ENCODE measurements around the gene CLGN. TPM values are rescaled to one million over a fixed set of nuclear protein-coding genes. Genes with fewer than 3 reads are reported as not detected.

Gene CLGN
- total RNA-seq, 1 experiment from 2014 or later = 2.9 TPM

DNA sequence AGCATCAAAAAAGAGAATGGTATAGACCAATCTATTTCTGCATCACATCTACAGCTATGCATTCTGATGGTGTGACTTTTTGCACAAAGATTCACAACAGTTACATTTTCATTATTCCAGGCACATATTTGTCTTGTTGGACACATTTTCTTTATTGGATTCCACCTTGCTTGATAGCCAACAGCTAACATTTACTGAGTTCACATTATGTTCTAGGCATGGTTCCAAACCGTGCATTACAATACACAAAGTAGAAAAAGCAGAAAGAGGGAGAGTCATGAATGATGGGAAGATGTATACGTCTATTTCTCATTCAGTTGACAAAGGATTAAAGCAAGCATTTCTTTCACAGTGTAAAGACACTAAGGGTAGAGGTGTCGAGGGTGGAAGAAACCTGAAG lies 22.9 kb upstream of the CLGN start:
- DNase-seq = no peak
- Histone ChIP-seq H3K27me3 (ENCODE audit: insufficient read depth, low read length) (no peaks in the 10 kb centered on the region), H3K4me2 (ENCODE audit: insufficient read depth, insufficient read length, low read length) (no peak overlapping the region), H2BK12ac (ENCODE audit: insufficient read length, low read depth, low read length) (no peak overlapping the region), H3K18ac (ENCODE audit: insufficient read length, low read depth, low read length) (no peak overlapping the region), H2AK5ac (ENCODE audit: insufficient read length, low read length) (no peak overlapping the region), H4K91ac (ENCODE audit: insufficient read length, low read depth, low read length) (no peak overlapping the region), H3K79me1 (ENCODE audit: insufficient read depth, low read depth, low read length, poor library complexity, severe bottlenecking) (no peaks in the 10 kb centered on the region), H3K79me2 (ENCODE audit: insufficient read depth, low read length) (no peaks in the 10 kb centered on the region), H2AFZ (ENCODE audit: low read length) (no peak overlapping the region), H3K56ac (ENCODE audit: insufficient read length, low read depth, low read length) (no peak overlapping the region), H4K5ac (ENCODE audit: insufficient read length, low read depth, low read length) (no peak overlapping the region), H3K9me3 (ENCODE audit: control insufficient read depth, low read depth, low read length) (no peaks in the 10 kb centered on the region), H2BK15ac (ENCODE audit: low read depth, low read length) (no peak overlapping the region), H4K20me1 (ENCODE audit: control insufficient read depth, insufficient read depth, insufficient read length) (no peaks in the 10 kb centered on the region), H2BK20ac (ENCODE audit: low read depth, low read length, poor library complexity, severe bottlenecking) (no peak overlapping the region), H3K23ac (ENCODE audit: insufficient read length, low read depth, low read length) (no peak overlapping the region), H3K4me1 (ENCODE audit: insufficient read depth, low read length) (no peaks in the 10 kb centered on the region), H3K14ac (ENCODE audit: insufficient read depth, low read length) (no peak overlapping the region), H3T11ph (ENCODE audit: low read length) (no peak overlapping the region), H2BK5ac (ENCODE audit: insufficient read length, low read length) (no peak overlapping the region), H4K8ac (replicated peaks; ENCODE audit: insufficient read length, low read depth, low read length) (no peak overlapping the region), H3K27ac (ENCODE audit: insufficient read length, low read depth, low read length) (no peak overlapping the region), H3K9ac (ENCODE audit: extremely low read depth, insufficient read length, low read length) (no peak overlapping the region), H2BK120ac (ENCODE audit: low read depth, low read length, poor library complexity, severe bottlenecking) (no peak overlapping the region), H3K4ac (ENCODE audit: low read depth, low read length) (no peak overlapping the region), H3K23me2 (ENCODE audit: insufficient read length, low read depth, low read length, poor library complexity, severe bottlenecking) (no peaks in the 10 kb centered on the region)
- Mint-ChIP-seq H3K4me1 (0 out of 4 replicates have a peak, but pooled peaks cover 0 to 3% of the 10 kb centered on the region in 2 experiments), H3K27me3 (ENCODE audit: low read depth) (peaks cover 9% of the 10 kb centered on the region), H3K9me3 (no peaks in the 10 kb centered on the region), H3K4me3 (no peak overlapping the region), H3K36me3 (ENCODE audit: insufficient read depth in 1 of 3, low read depth in 3 of 3) (no peaks in the 10 kb centered on the region), H3K27ac (no peak overlapping the region)
- no CpG with 5 or more reads among the region's 3 CpGs for WGBS (ENCODE audit: extremely low coverage, insufficient read length, low lambda C conversion rate)
- TF ChIP-seq CTCF (conservative IDR thresholded peaks at IDR 0.05) = no peak

All from H9 (cell line).